Activated B cell treated with CpG ODN at 0.5 μM for 24 hours (primary cell): ENCODE results near the gene PTP4A1. TPM values are rescaled to one million over a fixed set of nuclear protein-coding genes. Genes with fewer than 3 reads are reported as not detected.

Experiments used
- ATAC-seq: fragments of 200-7000 bp; cut with Tn5 transposase; one replicate; pipeline ENCODE4 v1.10.0; 2021; ENCODE audit warnings: low read depth, mild to moderate bottlenecking, moderate library complexity
- CTCF ChIA-PET: fragments of 350-600 bp; sonication (Branson Sonifier 250); formaldehyde crosslinking; loops from one replicate; lab custom pipeline; 2021; ENCODE audit warnings: antibody characterized with exemption; lab: Charles Lee
- POLR2A ChIA-PET: fragments of 350-600 bp; sonication (Branson Sonifier 250); formaldehyde crosslinking; loops from one replicate; lab custom pipeline; 2021; ENCODE audit warnings: antibody characterized with exemption; lab: Charles Lee
- DNase-seq: peaks from one replicate; pipeline ENCODE4 v3.0.0; 2022
- H3K27ac Mint-ChIP-seq: one replicate; pipeline ENCODE4 v1.8.0; 2020; ENCODE audit warnings: mixed read lengths
- H3K27me3 Mint-ChIP-seq: one replicate; pipeline ENCODE4 v1.8.0; 2021; ENCODE audit warnings: mixed read lengths
- H3K36me3 Mint-ChIP-seq: one replicate; pipeline ENCODE4 v1.8.0; 2021; ENCODE audit warnings: low read depth, mixed read lengths
- H3K4me1 Mint-ChIP-seq: one replicate; pipeline ENCODE4 v1.8.0; 2021; ENCODE audit warnings: mixed read lengths
- H3K4me3 Mint-ChIP-seq: one replicate; pipeline ENCODE4 v1.8.0; 2020; ENCODE audit warnings: mild to moderate bottlenecking, mixed read lengths
- H3K9me3 Mint-ChIP-seq: one replicate; pipeline ENCODE4 v1.8.0; 2020; ENCODE audit warnings: mixed read lengths
- CTCF ChIP-seq: fragments of 200-600 bp; IDR thresholded peaks from one replicate; pipeline ENCODE4 v1.8.0; 2022; ENCODE audit warnings: antibody characterized with exemption, mild to moderate bottlenecking
- intact Hi-C: fragments of 100-400 bp; cut with micrococcal nuclease; formaldehyde crosslinking; loops from one replicate; pipeline ENCODE4 v1.15.1; 2024
- total RNA-seq: library from RNA; stranded (reverse); gene quantifications from 2 replicates; pipeline ENCODE4 v1.2.3, GENCODE V29; 2022

Gene PTP4A1
- total RNA-seq, 1 donor from 2014 or later: 35.2 TPM

- ATAC-seq: no peak
- TF ChIP-seq CTCF: no peak
- H3K4me3 Mint-ChIP-seq: peak overlapping the region; percentile 92
- intact Hi-C loops: loop anchor here (10.0 kb wide), 1 partner anchor 110 kb away; no protein-coding TSS in a partner anchor
- peaks cover 28% of the 10 kb centered on the region for H3K36me3 Mint-ChIP-seq
- peak overlapping the region; percentile 97 for H3K27ac Mint-ChIP-seq
- DNase-seq: no peak
- H3K27me3 Mint-ChIP-seq: no peaks in the 10 kb centered on the region
- H3K9me3 Mint-ChIP-seq: peaks cover 3% of the 10 kb centered on the region
- ChIA-PET CTCF (interaction anchor here (1.1 to 2.3 kb wide), 5 partner anchors 9 to 222 kb away, joined by 3 to 13 read pairs (median 11); partner anchors contain the start of gene PHF3), POLR2A (interaction anchor here (1.7 to 6.2 kb wide), 2 partner anchors 61 to 222 kb away, joined by 6 to 53 read pairs; partner anchors contain the start of gene PHF3)
- H3K4me1 Mint-ChIP-seq: peaks cover 33% of the 10 kb centered on the region
Observed at GRCh38 chr6:63574554-63574900, 2.2 kb downstream of the PTP4A1 start.

- peaks cover 32% of the 10 kb centered on the region for H3K4me1 Mint-ChIP-seq
- no peaks in the 10 kb centered on the region for H3K27me3 Mint-ChIP-seq
- no peak overlapping the region for H3K4me3 Mint-ChIP-seq
- H3K36me3 Mint-ChIP-seq: peaks cover 44% of the 10 kb centered on the region
- ChIA-PET CTCF (no interaction called here), POLR2A (no interaction called here)
- H3K27ac Mint-ChIP-seq: no peak overlapping the region
- DNase-seq (no peak), ATAC-seq (no peak)
- peaks cover 3% of the 10 kb centered on the region for H3K9me3 Mint-ChIP-seq
- intact Hi-C loops: loop anchor here (10.0 kb wide), 1 partner anchor 109 kb away; no protein-coding TSS in a partner anchor
- no peak for TF ChIP-seq CTCF
Observed at GRCh38 chr6:63576147-63576772, 4.0 kb downstream of the PTP4A1 start.

- intact Hi-C loops: loop anchor here (10.0 kb wide), 1 partner anchor 108 kb away; no protein-coding TSS in a partner anchor
- ChIA-PET CTCF (no interaction called here), POLR2A (no interaction called here)
- peaks cover 25% of the 10 kb centered on the region for H3K4me1 Mint-ChIP-seq
- no peak for TF ChIP-seq CTCF
- H3K27ac Mint-ChIP-seq: no peak overlapping the region
- no peaks in the 10 kb centered on the region for H3K27me3 Mint-ChIP-seq
- peaks cover 51% of the 10 kb centered on the region for H3K36me3 Mint-ChIP-seq
- peaks cover 3% of the 10 kb centered on the region for H3K9me3 Mint-ChIP-seq
- no peak overlapping the region for H3K4me3 Mint-ChIP-seq
- ATAC-seq (no peak), DNase-seq (no peak)
Observed at GRCh38 chr6:63576985-63577712, 4.9 kb downstream of the PTP4A1 start.

GRCh38 chr6:63578757-63579156 lies 6.5 kb downstream of the PTP4A1 start:
- H3K4me1 Mint-ChIP-seq: peaks cover 23% of the 10 kb centered on the region
- intact Hi-C loops: loop anchor here (10.0 kb wide), 1 partner anchor 106 kb away; no protein-coding TSS in a partner anchor
- H3K27ac Mint-ChIP-seq: no peak overlapping the region
- no peaks in the 10 kb centered on the region for H3K27me3 Mint-ChIP-seq
- ATAC-seq: no peak
- TF ChIP-seq CTCF: no peak
- ChIA-PET CTCF (interaction anchor here (0.9 kb wide), 1 partner anchor 186 kb away, joined by 3 read pairs; no protein-coding TSS in a partner anchor), POLR2A (no interaction called here)
- no peak overlapping the region for H3K4me3 Mint-ChIP-seq
- no peak for DNase-seq
- peaks cover 58% of the 10 kb centered on the region for H3K36me3 Mint-ChIP-seq
- H3K9me3 Mint-ChIP-seq: peaks cover 3% of the 10 kb centered on the region
